Pancreas (tissue), 10 donors: ENCODE measurements around the gene DNAJC24. TPM values are rescaled to one million over a fixed set of nuclear protein-coding genes. Genes with fewer than 3 reads are reported as not detected.
A peak's percentile ranks its signal among the peaks of the same experiment; 100 is the strongest.

ENCODE experiments used
- ATAC-seq, 4 donors: fragments of 200-7000 bp; cut with Tn5 transposase; one replicate each; pipeline versions ENCODE4 v1.8.0 to v1.9.1; 2020; ENCODE audit warnings: mild to moderate bottlenecking in 4 of 4, moderate library complexity in 4 of 4
- DNase-seq, 6 donors: peaks; one replicate each; pipeline ENCODE4 v3.0.0-alpha.2; 2020
- FAIRE-seq: peaks from 2 replicates; lab custom pipeline; 2012; peaks lifted over from hg19 to GRCh38; lab: Jason Lieb, UNC
- H3K27ac ChIP-seq, 4 donors: fragments of 200-600 bp; sonication (generic); 1 replicate in 3 of 4; 2 replicates in 1 of 4; pipeline versions ENCODE4 v1.5.0 to v1.8.0; 2020
- H3K27me3 ChIP-seq, 4 donors: fragments of 200-600 bp; one replicate each; pipeline ENCODE4 v1.8.0; 2021
- H3K36me3 ChIP-seq, 3 donors: fragments of 200-600 bp; sonication (generic) in 1 of 3; one replicate each; pipeline versions ENCODE4 v1.5.0 to v1.8.0; 2020 to 2021
- H3K4me1 ChIP-seq, 3 donors: fragments of 200-600 bp; one replicate each; pipeline ENCODE4 v1.8.0; 2021
- H3K4me3 ChIP-seq, 4 donors: fragments of 200-600 bp; sonication (generic) in 2 of 4; one replicate each; pipeline versions ENCODE4 v1.5.0 to v1.8.0; 2020 to 2021
- H3K9me3 ChIP-seq, 4 donors: fragments of 200-600 bp; one replicate each; pipeline ENCODE4 v1.8.0; 2021
- WGBS, 2 donors: extraction: QIAGEN DNeasy Blood & Tissue Kit; methylation state at CpG; one replicate each; pipeline ENCODE4 v1.1.7; 2013; 5-methylcytosine and 5-hydroxymethylcytosine counted together
- intact Hi-C, 3 donors: fragments of 100-400 bp; cut with DNase I; formaldehyde crosslinking; loops; one replicate each; pipeline versions ENCODE4 v1.11.1 to v1.14.2; 2022
- polyA plus RNA-seq, 2 donors: library from polyadenylated mRNA; stranded (reverse); fragments of 200-250 nt; gene quantifications; one replicate each; pipeline ENCODE4 v1.2.3, GENCODE V29; 2013
- total RNA-seq, 6 donors: library from RNA; stranded (reverse); fragmentation: NEBNext Ultra II Directional in 4 of 6; extraction: Animal tissue kit (Norgen Biotek cat#: 25700) in 4 of 6; gene quantifications; one replicate each; pipeline versions ENCODE4 v1.2.1 to v1.2.4, GENCODE V29; 2021 to 2023
- TF ChIP-seq, protein P1 (sequence below), 4 donors: fragments of 200-600 bp; sonication (generic) in 3 of 4; IDR thresholded peaks; one replicate each; pipeline versions ENCODE4 v1.5.0 to v1.8.0; 2021; ENCODE audit warnings: antibody characterized with exemption in 4 of 4
- donor health status: healthy with polysubstance abuse.
- donor health status: DM: no; HTN: no; CAD: no; lungs with moderate emphysema.
- donor health status: DM: no; HTN: no; CAD: no.
- donor health status: control.
- donor health status: control.
- donor health status: Bipolar disorder and iron deficiency.
- donor health status: DM: yes; HTN: yes; CAD: no.
- donor health status: DM: no; HTN: no; CAD: no.
- donor health status: DM: no; HTN: no; CAD: no.
- donor health status: DM: yes; HTN: yes; CAD: no.

DNAJC24 gene
- total and polyA plus RNA-seq, 8 donors, result 2.8 to 10.7 (median 8.6) TPM

DNA sequence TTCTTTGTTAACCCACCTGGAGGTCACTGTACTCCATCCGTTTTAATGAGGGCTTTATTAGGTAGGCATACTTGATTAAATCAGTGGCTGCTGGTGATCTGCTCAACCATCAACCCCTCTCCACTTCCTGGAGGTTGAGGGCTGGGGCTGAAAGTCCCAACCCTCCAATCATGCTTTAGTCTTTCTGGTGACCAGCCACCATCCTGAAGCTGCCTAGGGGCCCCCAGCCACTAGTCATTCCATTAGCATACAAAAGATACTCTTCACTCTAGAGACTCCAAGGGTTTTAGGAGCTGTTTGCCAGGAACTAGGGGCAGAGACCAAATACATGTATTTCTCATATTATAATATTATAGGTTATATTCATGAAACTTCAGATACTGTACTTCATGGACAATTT is 13.5 kb downstream of the DNAJC24 start:
- Histone ChIP-seq H3K27me3 (no peaks in the 10 kb centered on the region), H3K27ac (no peak overlapping the region), H3K9me3 (no peaks in the 10 kb centered on the region), H3K36me3 (no peaks in the 10 kb centered on the region), H3K4me3 (no peak overlapping the region), H3K4me1 (no peaks in the 10 kb centered on the region)
- 61 to 67% methylated on average over 1 of the region's 1 CpG for WGBS, 2 donors
- no peak for FAIRE-seq
- TF ChIP-seq, protein P1, sequence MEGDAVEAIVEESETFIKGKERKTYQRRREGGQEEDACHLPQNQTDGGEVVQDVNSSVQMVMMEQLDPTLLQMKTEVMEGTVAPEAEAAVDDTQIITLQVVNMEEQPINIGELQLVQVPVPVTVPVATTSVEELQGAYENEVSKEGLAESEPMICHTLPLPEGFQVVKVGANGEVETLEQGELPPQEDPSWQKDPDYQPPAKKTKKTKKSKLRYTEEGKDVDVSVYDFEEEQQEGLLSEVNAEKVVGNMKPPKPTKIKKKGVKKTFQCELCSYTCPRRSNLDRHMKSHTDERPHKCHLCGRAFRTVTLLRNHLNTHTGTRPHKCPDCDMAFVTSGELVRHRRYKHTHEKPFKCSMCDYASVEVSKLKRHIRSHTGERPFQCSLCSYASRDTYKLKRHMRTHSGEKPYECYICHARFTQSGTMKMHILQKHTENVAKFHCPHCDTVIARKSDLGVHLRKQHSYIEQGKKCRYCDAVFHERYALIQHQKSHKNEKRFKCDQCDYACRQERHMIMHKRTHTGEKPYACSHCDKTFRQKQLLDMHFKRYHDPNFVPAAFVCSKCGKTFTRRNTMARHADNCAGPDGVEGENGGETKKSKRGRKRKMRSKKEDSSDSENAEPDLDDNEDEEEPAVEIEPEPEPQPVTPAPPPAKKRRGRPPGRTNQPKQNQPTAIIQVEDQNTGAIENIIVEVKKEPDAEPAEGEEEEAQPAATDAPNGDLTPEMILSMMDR (IDR thresholded peaks at IDR 0.05), result no peak
- DNase-seq, result no peak
- intact Hi-C loops, result no loop called here
- ATAC-seq, result no peak

DNA sequence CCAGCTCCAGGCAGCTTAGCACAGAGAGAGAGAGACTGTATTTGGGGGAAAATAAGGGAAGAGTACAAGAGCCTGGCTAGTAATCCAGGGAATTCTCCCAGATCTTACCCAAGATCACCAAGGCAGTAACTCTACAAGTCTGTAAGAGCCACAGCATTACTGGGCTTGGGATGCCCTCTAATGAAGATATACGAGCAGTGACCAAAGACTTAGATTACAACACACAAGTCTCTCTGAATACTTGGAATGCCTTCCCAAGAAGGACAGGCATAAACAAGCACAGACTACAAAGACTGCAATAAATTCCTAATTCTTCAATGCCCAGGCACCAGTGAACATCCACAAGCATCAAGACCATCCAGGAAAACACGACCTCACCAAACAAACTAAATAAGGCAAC is 17.7 kb downstream of the DNAJC24 start:
- Histone ChIP-seq H3K27ac (no peak overlapping the region), H3K4me1 (no peaks in the 10 kb centered on the region), H3K4me3 (no peak overlapping the region), H3K9me3 (no peaks in the 10 kb centered on the region), H3K27me3 (no peaks in the 10 kb centered on the region), H3K36me3 (no peaks in the 10 kb centered on the region)
- intact Hi-C loops, result no loop called here
- TF ChIP-seq, protein P1 (IDR thresholded peaks at IDR 0.05), result no peak
- DNase-seq (no peak), FAIRE-seq (no peak), ATAC-seq (no peak)
- 87 to 88% methylated on average over 2 of the region's 2 CpGs for WGBS, 2 donors

DNA sequence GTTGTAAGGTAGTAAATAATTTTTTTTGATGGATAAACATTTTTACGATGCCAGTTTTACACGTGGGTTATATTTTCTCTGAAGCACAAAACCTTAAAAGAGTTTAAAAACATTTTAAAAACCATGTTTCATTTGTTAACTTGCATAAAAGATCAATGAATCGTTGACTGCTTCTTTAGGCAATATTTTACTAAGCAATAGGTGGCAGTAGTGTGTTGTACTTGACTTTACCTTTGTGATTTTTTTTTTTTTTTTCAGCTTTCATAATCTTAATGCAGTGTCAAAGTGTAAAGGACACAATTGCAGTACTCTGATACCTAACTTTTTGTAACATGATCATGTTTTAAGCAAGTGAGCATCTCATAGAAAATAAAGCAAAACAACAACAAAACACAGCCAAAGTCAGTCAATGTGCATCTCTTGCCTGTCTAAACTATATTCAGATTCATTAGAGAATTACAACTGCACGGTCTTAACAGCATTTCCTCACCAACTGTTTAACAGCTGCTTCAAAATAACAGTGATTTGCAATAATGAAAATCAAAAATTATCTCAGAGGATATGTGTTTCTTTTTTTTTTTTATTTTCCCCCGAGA is 27.7 kb downstream of the DNAJC24 start:
- DNase-seq (no peak), ATAC-seq (peak in 3 of 4 donors; percentile 76 to 82 (median 77)), FAIRE-seq (peak; percentile 85)
- WGBS, 2 donors, result 42% methylated on average over 5 of the region's 5 CpGs
- Histone ChIP-seq H3K36me3 (no peaks in the 10 kb centered on the region), H3K27me3 (no peaks in the 10 kb centered on the region), H3K9me3 (no peaks in the 10 kb centered on the region), H3K4me3 (no peak overlapping the region), H3K27ac (no peak overlapping the region), H3K4me1 (no peaks in the 10 kb centered on the region)
- intact Hi-C loops, result no loop called here
- TF ChIP-seq, protein P1 (IDR thresholded peaks at IDR 0.05), result peak in 3 of 4 donors; percentile 24 to 38 (median 37)

DNA sequence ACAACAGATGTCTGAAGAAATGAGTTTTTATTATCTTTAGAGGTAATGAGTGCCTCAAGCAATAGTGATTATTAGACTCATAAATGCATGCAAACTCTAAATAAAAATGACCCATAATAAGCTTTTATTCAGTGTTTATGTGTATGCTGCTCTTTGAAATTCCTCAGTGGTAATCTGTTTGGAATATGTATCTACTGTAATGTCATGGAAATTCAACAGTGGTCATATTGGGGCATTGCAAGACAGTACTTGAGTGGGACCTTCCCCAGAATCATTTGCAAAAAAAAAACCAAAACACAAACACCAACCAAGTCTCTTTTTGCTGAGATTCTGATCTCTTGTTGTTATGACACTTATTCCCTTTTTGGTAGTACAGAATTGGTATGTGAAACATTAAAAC is 35.0 kb downstream of the DNAJC24 start:
- Histone ChIP-seq H3K27ac (no peak overlapping the region), H3K27me3 (no peaks in the 10 kb centered on the region), H3K4me3 (no peak overlapping the region), H3K4me1 (no peaks in the 10 kb centered on the region), H3K36me3 (no peaks in the 10 kb centered on the region), H3K9me3 (no peaks in the 10 kb centered on the region)
- TF ChIP-seq, protein P1 (IDR thresholded peaks at IDR 0.05), result no peak
- intact Hi-C loops, result no loop called here
- DNase-seq, result no peak
- no peak for ATAC-seq
- no peak for FAIRE-seq

DNA sequence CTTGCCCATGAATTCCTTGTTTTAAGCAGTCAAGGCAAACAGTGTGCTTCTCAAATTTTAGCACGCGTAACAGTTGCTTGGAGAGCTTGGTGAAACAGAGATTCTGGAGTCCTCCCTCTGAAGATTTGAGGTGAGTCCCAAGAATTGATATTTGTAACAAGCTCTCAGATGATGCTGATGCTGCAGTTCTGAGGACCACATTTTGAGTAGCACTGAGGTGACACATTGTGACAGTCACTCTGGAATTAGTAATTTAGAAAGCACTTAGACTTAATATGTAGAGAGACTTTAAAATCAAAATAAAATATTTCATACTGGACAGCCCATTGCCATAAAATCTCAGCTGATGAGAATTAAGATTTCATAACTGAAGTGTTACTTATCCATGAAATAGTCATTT is 38.5 kb downstream of the DNAJC24 start:
- Histone ChIP-seq H3K4me3 (no peak overlapping the region), H3K9me3 (no peaks in the 10 kb centered on the region), H3K27me3 (no peaks in the 10 kb centered on the region), H3K27ac (no peak overlapping the region), H3K4me1 (no peaks in the 10 kb centered on the region), H3K36me3 (no peaks in the 10 kb centered on the region)
- intact Hi-C loops, result no loop called here
- DNase-seq (no peak), ATAC-seq (no peak), FAIRE-seq (no peak)
- TF ChIP-seq, protein P1 (IDR thresholded peaks at IDR 0.05), result no peak
- 93 to 96% methylated on average over 2 of the region's 2 CpGs for WGBS, 2 donors
